Muscle of leg (tissue), 11 donors: ENCODE results near the gene MRS2. TPM values are rescaled to one million over a fixed set of nuclear protein-coding genes. Genes with fewer than 3 reads are reported as not detected.

Source experiments
- DNase-seq: peaks from one replicate; pipeline ENCODE4 v3.0.0; 2013
- H3K27ac ChIP-seq: one replicate; pipeline ENCODE4 v1.5.1; 2013; ENCODE audit warnings: mild to moderate bottlenecking, low read length, control low read depth
- H3K27me3 ChIP-seq: one replicate; pipeline ENCODE4 v1.6.1; 2013; ENCODE audit warnings: low read length; ENCODE audit not compliant: control insufficient read depth, insufficient read depth
- H3K36me3 ChIP-seq: one replicate; pipeline ENCODE4 v1.6.1; 2013; ENCODE audit warnings: low read length; ENCODE audit not compliant: control insufficient read depth, insufficient read depth
- H3K4me1 ChIP-seq: one replicate; pipeline ENCODE4 v1.6.1; 2013; ENCODE audit warnings: low read length; ENCODE audit not compliant: control insufficient read depth, insufficient read depth
- H3K4me3 ChIP-seq: one replicate; pipeline ENCODE4 v1.5.1; 2013; ENCODE audit warnings: low read length, control low read depth
- H3K9me3 ChIP-seq: replicated peaks from 2 replicates; pipeline ENCODE4 v1.6.1; 2013; ENCODE audit warnings: low read depth, low read length; ENCODE audit not compliant: control insufficient read depth
- WGBS: methylation state at CpG from one replicate; pipeline ENCODE4 v1.1.5; 2013; ENCODE audit warnings: missing lambda C conversion rate; ENCODE audit not compliant: insufficient coverage; 5-methylcytosine and 5-hydroxymethylcytosine counted together
- polyA plus RNA-seq, 8 donors: library from polyadenylated mRNA; unstranded; fragments of 120-200 nt; gene quantifications; one replicate each; pipeline versions ENCODE4 v1.2.1 to v1.2.3, GENCODE V29; 2013; ENCODE audit warnings: inconsistent platforms in 1 of 8, low replicate concordance in 1 of 8; ENCODE audit not compliant: insufficient read length in 8 of 8, insufficient read depth in 1 of 8
- total RNA-seq: library from RNA; stranded (reverse); fragments of 120-200 nt; gene quantifications from one replicate; pipeline ENCODE4 v1.2.4, GENCODE V29; 2013

MRS2 gene
- total and polyA plus RNA-seq, 9 donors: 17.3 to 23.6 (median 19.0) TPM

DNA sequence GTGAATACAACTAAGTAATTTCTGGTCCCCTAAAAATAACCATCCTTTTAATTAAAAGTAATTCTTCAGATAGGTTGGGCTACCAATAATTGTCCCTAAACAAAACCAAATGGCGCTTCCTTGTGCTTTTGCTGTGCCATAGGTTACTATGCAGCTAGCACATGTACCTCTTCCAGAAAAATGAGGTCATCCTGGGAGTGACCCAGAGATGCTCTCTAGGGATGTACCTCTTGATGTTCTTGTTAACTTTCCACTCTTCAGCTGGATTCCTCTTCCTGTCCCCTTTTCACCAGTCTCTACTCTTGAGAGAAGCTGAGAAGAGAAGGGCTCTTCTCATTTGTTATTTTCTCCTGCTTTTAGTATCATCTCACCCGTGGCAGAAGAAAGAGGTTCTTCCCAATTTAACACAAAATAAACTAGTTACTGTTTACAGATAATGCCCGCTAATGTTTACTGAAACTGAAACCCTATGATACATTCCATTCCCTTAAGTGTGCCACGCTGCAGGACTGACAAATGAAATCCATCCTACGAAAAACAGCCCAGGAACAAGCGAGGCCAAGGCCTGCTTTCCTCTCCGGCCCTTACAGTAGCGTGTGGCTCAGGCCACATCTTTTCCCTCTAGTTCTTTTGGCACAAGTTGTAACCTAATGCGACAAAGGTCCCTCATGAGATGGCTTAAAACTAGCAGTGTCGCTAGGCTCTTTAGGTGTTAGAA is 24.2 kb downstream of the MRS2 start:
- 78% methylated on average over 6 of the region's 10 CpGs for WGBS
- peaks cover 12% of the 10 kb centered on the region for H3K36me3 ChIP-seq
- no peaks in the 10 kb centered on the region for H3K27me3 ChIP-seq
- no peak overlapping the region for H3K4me3 ChIP-seq
- no peaks in the 10 kb centered on the region for H3K9me3 ChIP-seq
- no peak overlapping the region for H3K27ac ChIP-seq
- no peaks in the 10 kb centered on the region for H3K4me1 ChIP-seq
- DNase-seq: peak; percentile 26

DNA sequence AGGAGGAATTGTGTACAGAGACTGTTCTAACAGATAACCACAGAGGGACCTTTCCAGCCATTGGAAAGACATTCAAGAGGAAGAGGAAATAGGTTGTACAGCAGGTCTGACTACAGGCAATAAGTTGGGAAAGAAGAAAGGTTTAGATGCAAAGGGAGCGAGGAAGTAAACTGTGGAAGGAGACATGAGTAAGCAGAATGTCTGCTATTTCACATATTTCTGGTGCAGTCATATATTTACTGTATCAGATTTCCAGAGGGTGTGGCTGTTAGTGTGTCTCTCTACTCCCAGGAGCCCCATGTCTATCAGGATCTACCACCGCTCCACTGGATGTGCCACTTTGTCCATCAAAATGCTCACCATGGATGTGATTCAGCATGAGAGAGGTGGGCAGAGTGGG is 25.9 kb downstream of the MRS2 start:
- Histone ChIP-seq H3K27me3 (no peaks in the 10 kb centered on the region), H3K36me3 (peaks cover 6% of the 10 kb centered on the region), H3K4me1 (no peaks in the 10 kb centered on the region), H3K4me3 (no peak overlapping the region), H3K27ac (no peak overlapping the region), H3K9me3 (no peaks in the 10 kb centered on the region)
- no peak for DNase-seq
- WGBS: no CpG with 5 or more reads among the region's 2 CpGs

DNA sequence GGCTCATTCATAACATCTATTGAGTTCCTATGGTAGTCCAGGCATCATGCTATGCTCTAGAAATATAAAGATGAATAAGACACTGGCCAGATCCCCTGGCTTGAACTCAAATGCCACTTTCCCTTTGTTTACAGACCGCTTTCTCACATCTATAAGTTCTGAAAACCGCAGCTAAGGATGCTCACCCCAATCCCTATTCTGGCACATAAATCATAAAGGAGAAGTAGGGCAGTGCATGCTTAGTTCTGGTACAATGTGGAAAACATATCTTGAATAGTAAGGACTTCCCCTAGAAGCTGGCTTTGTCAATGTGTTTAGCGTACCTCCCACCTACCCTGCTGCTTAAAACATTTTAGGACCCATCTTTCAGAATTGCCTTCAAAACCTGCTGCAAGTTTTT is 26.4 kb downstream of the MRS2 start:
- DNase-seq: no peak
- H3K27ac ChIP-seq: no peak overlapping the region
- H3K9me3 ChIP-seq: no peaks in the 10 kb centered on the region
- no peaks in the 10 kb centered on the region for H3K4me1 ChIP-seq
- no peak overlapping the region for H3K4me3 ChIP-seq
- WGBS: 83% methylated on average over 1 of the region's 3 CpGs
- no peaks in the 10 kb centered on the region for H3K27me3 ChIP-seq
- peaks cover 6% of the 10 kb centered on the region for H3K36me3 ChIP-seq

DNA sequence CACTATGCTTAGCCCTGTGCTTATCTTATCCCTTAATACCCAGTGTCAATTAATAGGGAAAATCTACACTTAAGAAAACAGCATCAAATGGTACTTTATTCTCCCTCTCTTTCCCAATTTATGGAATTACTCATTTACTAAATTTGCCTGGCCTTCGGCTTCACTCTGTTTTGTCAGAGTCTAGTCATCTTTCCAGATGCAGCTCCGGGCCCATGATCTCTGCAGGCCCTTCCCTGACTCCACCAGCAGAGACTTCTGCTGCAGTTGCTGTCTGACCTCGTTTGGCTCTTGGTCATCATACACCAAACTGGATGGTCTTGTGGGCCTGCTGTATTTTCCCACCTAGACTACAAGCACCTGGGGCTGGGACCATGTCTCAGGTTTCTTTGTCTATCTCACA is 27.4 kb downstream of the MRS2 start:
- no peaks in the 10 kb centered on the region for H3K9me3 ChIP-seq
- H3K36me3 ChIP-seq: peaks cover 2% of the 10 kb centered on the region
- no peaks in the 10 kb centered on the region for H3K4me1 ChIP-seq
- WGBS: 85% methylated on average over 3 of the region's 3 CpGs
- no peak overlapping the region for H3K27ac ChIP-seq
- no peaks in the 10 kb centered on the region for H3K27me3 ChIP-seq
- no peak overlapping the region for H3K4me3 ChIP-seq
- DNase-seq: no peak

DNA sequence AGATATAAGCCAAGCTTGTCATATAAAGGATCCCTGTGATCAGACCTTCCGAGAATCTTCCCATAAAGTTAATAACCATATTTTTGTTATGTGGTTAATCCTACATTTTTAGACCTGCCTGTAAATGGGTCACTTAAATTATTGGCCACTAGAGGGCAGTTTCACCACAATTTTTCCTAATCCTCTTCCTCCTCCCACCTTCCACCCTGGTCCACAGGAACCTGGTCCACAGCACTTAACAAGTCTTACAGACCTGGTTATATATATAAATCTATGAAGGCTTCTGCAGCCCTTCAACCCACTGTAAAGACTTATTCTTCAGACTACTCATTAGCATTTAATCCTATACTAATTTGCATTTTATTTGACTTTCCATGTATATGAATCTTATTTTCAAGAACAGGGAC is 28.3 kb downstream of the MRS2 start:
- Histone ChIP-seq H3K36me3 (peaks cover 2% of the 10 kb centered on the region), H3K9me3 (no peaks in the 10 kb centered on the region), H3K4me3 (no peak overlapping the region), H3K27ac (no peak overlapping the region), H3K4me1 (no peaks in the 10 kb centered on the region), H3K27me3 (no peaks in the 10 kb centered on the region)
- peak; percentile 25 for DNase-seq
- no CpG with 5 or more reads among the region's 1 CpG for WGBS

DNA sequence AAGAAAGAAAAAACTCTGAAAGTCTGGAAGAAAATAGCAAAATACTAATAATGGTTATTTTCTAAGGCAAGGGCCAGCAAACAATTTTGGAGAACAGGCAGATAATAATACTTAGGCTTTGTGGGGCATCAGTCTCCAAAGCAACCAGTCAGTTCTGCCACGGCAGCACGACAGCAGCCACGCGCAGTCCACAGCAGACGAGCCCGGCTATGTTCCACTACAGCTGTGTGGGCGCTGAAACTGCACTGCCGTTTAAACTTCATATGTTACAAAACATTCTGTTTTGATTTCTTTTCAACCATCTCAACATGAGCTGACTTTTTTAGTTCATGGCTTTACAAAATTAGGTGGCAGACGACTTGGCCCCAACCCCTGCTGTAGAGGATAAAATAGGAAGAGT is 29.9 kb downstream of the MRS2 start:
- Histone ChIP-seq H3K9me3 (no peaks in the 10 kb centered on the region), H3K4me1 (no peaks in the 10 kb centered on the region), H3K4me3 (no peak overlapping the region), H3K36me3 (peaks cover 9% of the 10 kb centered on the region), H3K27ac (no peak overlapping the region), H3K27me3 (no peaks in the 10 kb centered on the region)
- WGBS: 100% methylated on average over 6 of the region's 9 CpGs
- no peak for DNase-seq

DNA sequence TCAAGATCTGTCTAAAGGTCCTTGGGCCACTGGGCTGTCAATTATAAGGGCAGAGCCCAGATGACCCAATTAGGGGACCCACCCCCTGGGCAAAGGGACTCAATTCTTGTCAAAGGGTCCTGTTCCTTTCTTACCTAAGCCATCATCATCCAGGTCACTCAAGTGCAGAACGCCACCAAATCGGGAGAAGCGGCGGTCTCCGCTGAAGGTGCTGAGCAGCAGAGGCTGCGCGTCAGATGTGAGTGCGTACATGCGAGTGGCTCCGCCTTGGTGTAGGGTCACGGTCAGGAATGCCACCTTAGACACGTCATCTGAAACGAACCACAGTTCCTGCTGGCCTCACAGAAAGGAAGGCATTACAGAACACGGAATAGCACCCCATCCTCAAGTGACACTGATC is 34.2 kb downstream of the MRS2 start:
- Histone ChIP-seq H3K27me3 (no peaks in the 10 kb centered on the region), H3K4me3 (no peak overlapping the region), H3K27ac (no peak overlapping the region), H3K36me3 (peaks cover 12% of the 10 kb centered on the region), H3K4me1 (no peaks in the 10 kb centered on the region), H3K9me3 (no peaks in the 10 kb centered on the region)
- WGBS: 92% methylated on average over 14 of the region's 14 CpGs
- no peak for DNase-seq

DNA sequence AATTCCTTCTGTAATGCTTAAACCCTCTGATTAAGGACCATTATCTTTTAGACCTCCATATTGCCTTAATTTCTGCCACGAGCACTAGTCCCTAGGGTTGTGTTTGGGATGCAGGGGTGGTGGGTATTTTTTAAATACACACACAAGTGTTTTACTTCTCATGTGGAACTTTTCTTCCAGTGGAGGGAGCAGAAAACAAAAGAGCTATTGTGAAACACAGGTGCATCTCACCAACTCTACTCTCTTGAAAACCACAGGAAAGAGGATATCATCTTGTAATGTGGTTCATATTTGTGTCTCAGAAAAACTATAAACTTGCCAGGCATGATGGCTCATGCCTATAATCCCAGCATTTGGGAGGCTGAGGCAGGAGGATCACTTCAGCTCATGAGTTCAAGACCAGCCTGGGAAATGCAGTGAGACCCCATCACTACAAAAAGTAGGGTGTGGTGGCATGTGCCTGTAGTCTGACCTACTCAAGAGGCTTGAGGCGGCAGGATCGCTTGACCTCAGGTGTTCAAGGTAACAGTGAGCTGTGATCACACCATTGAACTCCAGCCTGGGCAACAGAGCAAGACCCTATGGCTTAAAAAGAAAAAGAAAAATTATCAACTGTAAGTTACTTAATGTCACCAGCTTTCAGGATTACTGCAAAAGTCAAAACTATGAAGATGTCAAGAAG is 37.3 kb downstream of the MRS2 start:
- H3K27ac ChIP-seq: no peak overlapping the region
- no peak for DNase-seq
- peaks cover 12% of the 10 kb centered on the region for H3K36me3 ChIP-seq
- no peaks in the 10 kb centered on the region for H3K9me3 ChIP-seq
- H3K4me1 ChIP-seq: no peaks in the 10 kb centered on the region
- WGBS: no CpG with 5 or more reads among the region's 3 CpGs
- H3K27me3 ChIP-seq: no peaks in the 10 kb centered on the region
- no peak overlapping the region for H3K4me3 ChIP-seq

DNA sequence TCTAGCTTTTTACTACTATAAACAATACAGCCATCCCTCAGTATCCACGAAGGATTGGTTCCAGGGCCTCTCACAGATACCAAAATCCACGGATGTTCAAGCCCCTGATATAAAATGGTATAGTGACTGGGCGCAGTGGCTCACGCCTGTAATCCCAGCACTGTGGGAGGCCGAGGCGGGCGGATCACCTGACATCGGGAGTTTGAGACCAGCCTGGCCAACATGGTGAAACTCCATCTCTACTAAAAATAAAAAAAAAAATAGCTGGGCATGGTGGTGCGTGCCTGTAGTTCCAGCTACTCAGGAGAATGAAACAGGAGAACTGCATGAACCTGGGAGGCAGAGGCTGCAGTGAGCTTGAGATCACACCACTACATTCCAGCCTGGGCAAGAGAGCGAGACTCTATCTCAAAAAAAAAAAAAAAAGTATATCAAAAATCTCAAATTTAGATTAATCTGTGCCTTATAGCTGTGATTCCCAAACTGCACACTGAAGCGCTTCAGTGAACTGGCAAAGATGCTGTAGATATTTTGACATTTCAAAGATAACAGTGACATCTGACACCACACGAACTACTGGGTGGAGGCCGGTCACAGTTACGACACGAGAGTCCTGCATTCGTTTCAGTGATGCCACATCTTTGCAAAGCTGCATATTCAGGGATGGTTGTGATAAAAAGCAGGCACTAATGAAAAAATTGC is 38.3 kb downstream of the MRS2 start:
- WGBS: 72% methylated on average over 5 of the region's 16 CpGs
- peaks cover 16% of the 10 kb centered on the region for H3K36me3 ChIP-seq
- H3K4me1 ChIP-seq: no peaks in the 10 kb centered on the region
- no peak overlapping the region for H3K4me3 ChIP-seq
- no peak for DNase-seq
- H3K27ac ChIP-seq: no peak overlapping the region
- no peaks in the 10 kb centered on the region for H3K9me3 ChIP-seq
- no peaks in the 10 kb centered on the region for H3K27me3 ChIP-seq

DNA sequence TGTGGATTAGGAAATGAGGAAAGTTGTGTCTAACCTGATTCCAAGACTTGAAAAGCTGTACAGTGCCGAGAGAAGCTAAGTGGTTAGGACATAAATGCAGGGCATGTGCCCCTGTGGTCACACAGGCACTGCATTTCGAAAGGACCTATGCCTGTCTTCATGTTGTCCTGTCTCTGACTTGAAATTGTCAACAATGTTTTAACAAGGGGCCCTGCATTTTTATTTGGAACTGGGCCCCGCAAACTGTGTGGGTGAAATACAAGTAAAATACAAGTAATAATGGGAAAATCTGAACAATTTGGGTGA is 38.8 kb downstream of the MRS2 start:
- no peaks in the 10 kb centered on the region for H3K27me3 ChIP-seq
- H3K9me3 ChIP-seq: no peaks in the 10 kb centered on the region
- no peak for DNase-seq
- no peak overlapping the region for H3K27ac ChIP-seq
- no peaks in the 10 kb centered on the region for H3K4me1 ChIP-seq
- H3K4me3 ChIP-seq: no peak overlapping the region
- 61% methylated on average over 2 of the region's 3 CpGs for WGBS
- H3K36me3 ChIP-seq: peaks cover 19% of the 10 kb centered on the region
